ENCODE data around the gene PPP1R3D.
A peak's percentile ranks its signal among the peaks of the same experiment; 100 is the strongest.

PPP1R3D gene

GRCh38 chr20:59936409-59936808 is 3.7 kb downstream of the PPP1R3D start:
- no peak overlapping the region for H3K27ac ChIP-seq
- in situ Hi-C loops (cut with HindIII; ENCODE audit: low pct_ligation_motif_present, low sequenced_read_pairs), result no loop called here

GRCh38 chr20:59935457-59936185 is 4.5 kb downstream of the PPP1R3D start:
- Histone ChIP-seq H3K4me3 (ENCODE audit: low read depth, low read length) (no peak overlapping the region), H3K27me3 (replicated peaks) (no peaks in the 10 kb centered on the region), H3K27ac (no peak overlapping the region), H3K36me3 (replicated peaks) (no peaks in the 10 kb centered on the region)
- DNase-seq, result no peak
- TF ChIP-seq CTCF (IDR thresholded peaks at IDR 0.05; ENCODE audit: low read depth, low read length, missing control alignments), result no peak
- in situ Hi-C loops (cut with HindIII; ENCODE audit: low pct_ligation_motif_present, low sequenced_read_pairs), result no loop called here

More at GRCh38 chr20:59936409-59936808, 3.7 kb downstream of the PPP1R3D start:
- TF ChIP-seq CTCF (IDR thresholded peaks at IDR 0.05; ENCODE audit: low read depth, low read length, missing control alignments), result no peak
- Histone ChIP-seq H3K36me3 (replicated peaks) (no peaks in the 10 kb centered on the region), H3K4me3 (ENCODE audit: low read depth, low read length) (no peak overlapping the region), H3K27me3 (replicated peaks) (no peaks in the 10 kb centered on the region)
- no peak for DNase-seq

GRCh38 chr20:59933849-59934585 is 6.1 kb downstream of the PPP1R3D start:
- H3K36me3 ChIP-seq (replicated peaks), result no peaks in the 10 kb centered on the region
- TF ChIP-seq CTCF (IDR thresholded peaks at IDR 0.05; ENCODE audit: low read depth, low read length, missing control alignments), result peak; percentile 71
- in situ Hi-C loops (cut with HindIII; ENCODE audit: low pct_ligation_motif_present, low sequenced_read_pairs), result no loop called here
- no peak overlapping the region for H3K27ac ChIP-seq
- no peaks in the 10 kb centered on the region for H3K27me3 ChIP-seq (replicated peaks)
- H3K4me3 ChIP-seq (ENCODE audit: low read depth, low read length), result peak overlapping the region; percentile 63
- peak; percentile 39 for DNase-seq

- in situ Hi-C loops (cut with HindIII; ENCODE audit: low pct_ligation_motif_present, low sequenced_read_pairs), result no loop called here
- H3K27ac ChIP-seq, result no peak within 1 kb of the TSS
- no peak for TF ChIP-seq CTCF (IDR thresholded peaks at IDR 0.05; ENCODE audit: low read depth, low read length, missing control alignments)
- no peaks in the 10 kb centered on the region for H3K36me3 ChIP-seq (replicated peaks)
- H3K27me3 ChIP-seq (replicated peaks), result no peaks in the 10 kb centered on the region
- peak; percentile 13 for DNase-seq
- peak within 1 kb of the TSS; percentile 63 for H3K4me3 ChIP-seq (ENCODE audit: low read depth, low read length)
These were observed 6.7 kb downstream of the PPP1R3D start, which contains the start of gene SYCP2 for GRCh38 chr20:59933296-59933848. SYCP2 (minus strand) TSS chr20:59933637; CDS start chr20:59922413, 11,224 bp downstream.

- H3K36me3 ChIP-seq (replicated peaks), result no peaks in the 10 kb centered on the region
- H3K27me3 ChIP-seq (replicated peaks), result no peaks in the 10 kb centered on the region
- in situ Hi-C loops (cut with HindIII; ENCODE audit: low pct_ligation_motif_present, low sequenced_read_pairs), result no loop called here
- no peak overlapping the region for H3K4me3 ChIP-seq (ENCODE audit: low read depth, low read length)
- no peak for DNase-seq
- H3K27ac ChIP-seq, result no peak overlapping the region
- no peak for TF ChIP-seq CTCF (IDR thresholded peaks at IDR 0.05; ENCODE audit: low read depth, low read length, missing control alignments)
These were observed 7.3 kb downstream of the PPP1R3D start for GRCh38 chr20:59932616-59933295.
